HEK293 (cell line): ENCODE data around the gene NKD1.

Experiments
- CTCF ChIA-PET: fragments of 350-600 bp; formaldehyde crosslinking; extraction: SDS; loops from one replicate; lab custom pipeline; 2021; ENCODE audit warnings: antibody characterized with exemption; lab: Yijun Ruan, JAX
- POLR2A ChIA-PET: fragments of 300-600 bp; formaldehyde crosslinking; extraction: SDS; loops from one replicate; lab custom pipeline; 2020; ENCODE audit warnings: antibody characterized with exemption, inconsistent platforms; lab: Yijun Ruan, JAX
- H3K27ac ChIP-seq: fragments of 200-500 bp; sonication (Bioruptor generic); 2 replicates; pipeline ENCODE4 v1.5.1; 2014; ENCODE audit warnings: low read depth, low read length, control low read depth, inconsistent platforms; ENCODE audit errors: extremely low read depth
- H3K36me3 ChIP-seq, 2 experiments: fragments of 200-500 bp in 1 of 2; sonication (Bioruptor generic) in 1 of 2; 1 replicate in 1 of 2; 2 replicates in 1 of 2; pipeline ENCODE4 v1.5.1; 2014 to 2017; ENCODE audit warnings: inconsistent platforms in 2 of 2, low read length in 2 of 2; ENCODE audit not compliant: control insufficient read depth in 2 of 2, insufficient read depth in 1 of 2
- H3K4me1 ChIP-seq: fragments of 200-500 bp; sonication (Bioruptor generic); 2 replicates; pipeline ENCODE4 v1.5.1; 2014; ENCODE audit warnings: mild to moderate bottlenecking, low read length, inconsistent platforms; ENCODE audit not compliant: control insufficient read depth, insufficient read depth
- H3K4me3 ChIP-seq: 2 replicates; pipeline ENCODE4 v1.5.1; 2011; ENCODE audit warnings: low read depth, mild to moderate bottlenecking, control low read depth, low read length, moderate library complexity
- H3K9me3 ChIP-seq: fragments of 200-500 bp; sonication (Bioruptor generic); 2 replicates; pipeline ENCODE4 v1.5.1; 2014; ENCODE audit warnings: low read depth, low read length, inconsistent platforms; ENCODE audit not compliant: control insufficient read depth, insufficient read depth
- BCL11A ChIP-seq: fragments of 450-650 bp; formaldehyde crosslinking; IDR thresholded peaks from 2 replicates; pipeline ENCODE4 v1.5.1; 2016; ENCODE audit warnings: low read depth, missing biosample characterization, missing genetic modification characterization
- CTCF ChIP-seq: fragments of 450-650 bp; formaldehyde crosslinking; IDR thresholded peaks from 2 replicates; pipeline ENCODE4 v1.5.1; 2016; ENCODE audit warnings: missing biosample characterization, missing genetic modification characterization
- REPIN1 ChIP-seq: fragments of 450-650 bp; formaldehyde crosslinking; IDR thresholded peaks from 2 replicates; pipeline ENCODE4 v1.5.1; 2017; ENCODE audit warnings: missing biosample characterization, missing genetic modification characterization, low read depth
- SP2 ChIP-seq: fragments of 450-650 bp; formaldehyde crosslinking; IDR thresholded peaks from 2 replicates; pipeline ENCODE4 v1.5.1; 2016; ENCODE audit warnings: missing biosample characterization, missing genetic modification characterization
- ZFP3 ChIP-seq: fragments of 450-650 bp; formaldehyde crosslinking; IDR thresholded peaks from 2 replicates; pipeline ENCODE4 v1.5.1; 2016; ENCODE audit warnings: low read depth, missing biosample characterization, missing genetic modification characterization
- ZNF114 ChIP-seq: fragments of 450-650 bp; formaldehyde crosslinking; IDR thresholded peaks from 2 replicates; pipeline ENCODE4 v1.5.0; 2017; ENCODE audit warnings: missing biosample characterization, missing genetic modification characterization
- ZNF239 ChIP-seq: fragments of 450-650 bp; formaldehyde crosslinking; IDR thresholded peaks from 2 replicates; pipeline ENCODE4 v1.5.1; 2016; ENCODE audit warnings: missing biosample characterization, missing genetic modification characterization
- ZNF24 ChIP-seq: fragments of 450-650 bp; formaldehyde crosslinking; IDR thresholded peaks from 2 replicates; pipeline ENCODE4 v1.5.1; 2016; ENCODE audit warnings: missing biosample characterization, missing genetic modification characterization
- ZNF26 ChIP-seq: fragments of 450-650 bp; formaldehyde crosslinking; IDR thresholded peaks from 2 replicates; pipeline ENCODE4 v1.5.1; 2016; ENCODE audit warnings: missing biosample characterization, missing genetic modification characterization
- ZNF266 ChIP-seq: fragments of 450-650 bp; formaldehyde crosslinking; IDR thresholded peaks from 2 replicates; pipeline ENCODE4 v1.5.1; 2016; ENCODE audit warnings: missing biosample characterization, missing genetic modification characterization, low read depth
- ZNF302 ChIP-seq: fragments of 450-650 bp; formaldehyde crosslinking; IDR thresholded peaks from 2 replicates; pipeline ENCODE4 v1.5.1; 2016; ENCODE audit warnings: missing biosample characterization, missing genetic modification characterization, low read depth
- ZNF341 ChIP-seq: fragments of 450-650 bp; formaldehyde crosslinking; IDR thresholded peaks from 2 replicates; pipeline ENCODE4; 2016; ENCODE audit warnings: low read depth, missing biosample characterization, missing genetic modification characterization
- ZNF362 ChIP-seq: fragments of 450-650 bp; formaldehyde crosslinking; IDR thresholded peaks from 2 replicates; pipeline ENCODE4 v1.5.1; 2016; ENCODE audit warnings: missing biosample characterization, missing genetic modification characterization
- ZNF426 ChIP-seq: fragments of 450-650 bp; formaldehyde crosslinking; IDR thresholded peaks from 2 replicates; pipeline ENCODE4 v1.5.1; 2017; ENCODE audit warnings: missing biosample characterization, missing genetic modification characterization, mild to moderate bottlenecking, inconsistent platforms, moderate library complexity
- ZNF48 ChIP-seq: fragments of 450-650 bp; formaldehyde crosslinking; IDR thresholded peaks from 2 replicates; pipeline ENCODE4 v1.5.1; 2016; ENCODE audit warnings: missing biosample characterization, missing genetic modification characterization
- ZNF501 ChIP-seq: fragments of 450-650 bp; formaldehyde crosslinking; IDR thresholded peaks from 2 replicates; pipeline ENCODE4 v1.5.1; 2016; ENCODE audit warnings: missing biosample characterization, missing genetic modification characterization
- ZNF530 ChIP-seq: fragments of 450-650 bp; formaldehyde crosslinking; IDR thresholded peaks from 2 replicates; pipeline ENCODE4 v1.5.1; 2016; ENCODE audit warnings: low read depth, missing biosample characterization, missing genetic modification characterization
- ZNF560 ChIP-seq: fragments of 450-650 bp; formaldehyde crosslinking; IDR thresholded peaks from 2 replicates; pipeline ENCODE4 v1.5.1; 2017; ENCODE audit warnings: missing biosample characterization, missing genetic modification characterization, borderline replicate concordance
- ZNF629 ChIP-seq: fragments of 450-650 bp; formaldehyde crosslinking; IDR thresholded peaks from 2 replicates; pipeline ENCODE4 v1.5.1; 2017; ENCODE audit warnings: missing biosample characterization, missing genetic modification characterization
- ZNF791 ChIP-seq: fragments of 450-650 bp; formaldehyde crosslinking; IDR thresholded peaks from 2 replicates; pipeline ENCODE4 v1.5.1; 2016; ENCODE audit warnings: missing biosample characterization, missing genetic modification characterization
- TF ChIP-seq, protein P1 (sequence below): fragments of 450-650 bp; formaldehyde crosslinking; IDR thresholded peaks from 2 replicates; pipeline ENCODE4 v1.5.1; 2016; ENCODE audit warnings: missing biosample characterization, missing genetic modification characterization
- TF ChIP-seq, protein P2 (sequence below): fragments of 450-650 bp; formaldehyde crosslinking; IDR thresholded peaks from 2 replicates; pipeline ENCODE4 v1.5.1; 2016; ENCODE audit warnings: missing biosample characterization, missing genetic modification characterization

Gene NKD1

GRCh38 chr16:50555269-50555875 is 7.2 kb downstream of the NKD1 start:
- Histone ChIP-seq H3K4me3 (no peak overlapping the region), H3K36me3 (peaks cover 0 to 14% of the 10 kb centered on the region in 2 experiments; a peak in 1 of 3 replicates), H3K4me1 (no peaks in the 10 kb centered on the region), H3K9me3 (no peaks in the 10 kb centered on the region), H3K27ac (no peak overlapping the region)
- POLR2A ChIA-PET: no interaction called here
- TF ChIP-seq, protein P1, sequence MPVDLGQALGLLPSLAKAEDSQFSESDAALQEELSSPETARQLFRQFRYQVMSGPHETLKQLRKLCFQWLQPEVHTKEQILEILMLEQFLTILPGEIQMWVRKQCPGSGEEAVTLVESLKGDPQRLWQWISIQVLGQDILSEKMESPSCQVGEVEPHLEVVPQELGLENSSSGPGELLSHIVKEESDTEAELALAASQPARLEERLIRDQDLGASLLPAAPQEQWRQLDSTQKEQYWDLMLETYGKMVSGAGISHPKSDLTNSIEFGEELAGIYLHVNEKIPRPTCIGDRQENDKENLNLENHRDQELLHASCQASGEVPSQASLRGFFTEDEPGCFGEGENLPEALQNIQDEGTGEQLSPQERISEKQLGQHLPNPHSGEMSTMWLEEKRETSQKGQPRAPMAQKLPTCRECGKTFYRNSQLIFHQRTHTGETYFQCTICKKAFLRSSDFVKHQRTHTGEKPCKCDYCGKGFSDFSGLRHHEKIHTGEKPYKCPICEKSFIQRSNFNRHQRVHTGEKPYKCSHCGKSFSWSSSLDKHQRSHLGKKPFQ: no peak
- no peak for TF ChIP-seq ZNF560 (tag by site-specific recombination)
- no peak for TF ChIP-seq ZNF26 (tag by site-specific recombination)
- TF ChIP-seq ZNF48: no peak
- TF ChIP-seq CTCF (tag by site-specific recombination): no peak
- no peak for TF ChIP-seq REPIN1 (tag by site-specific recombination)
- no peak for TF ChIP-seq ZNF24 (tag by site-specific recombination)
- no peak for TF ChIP-seq ZNF501 (tag by site-specific recombination)
- no peak for TF ChIP-seq ZNF362 (tag by site-specific recombination)
- TF ChIP-seq, protein P2, sequence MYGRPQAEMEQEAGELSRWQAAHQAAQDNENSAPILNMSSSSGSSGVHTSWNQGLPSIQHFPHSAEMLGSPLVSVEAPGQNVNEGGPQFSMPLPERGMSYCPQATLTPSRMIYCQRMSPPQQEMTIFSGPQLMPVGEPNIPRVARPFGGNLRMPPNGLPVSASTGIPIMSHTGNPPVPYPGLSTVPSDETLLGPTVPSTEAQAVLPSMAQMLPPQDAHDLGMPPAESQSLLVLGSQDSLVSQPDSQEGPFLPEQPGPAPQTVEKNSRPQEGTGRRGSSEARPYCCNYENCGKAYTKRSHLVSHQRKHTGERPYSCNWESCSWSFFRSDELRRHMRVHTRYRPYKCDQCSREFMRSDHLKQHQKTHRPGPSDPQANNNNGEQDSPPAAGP (tag by site-specific recombination): no peak
- CTCF ChIA-PET: no interaction called here

GRCh38 chr16:50555952-50556673 is 7.9 kb downstream of the NKD1 start:
- CTCF ChIA-PET: no interaction called here
- Histone ChIP-seq H3K27ac (no peak overlapping the region), H3K36me3 (peaks cover 0 to 15% of the 10 kb centered on the region in 2 experiments; a peak in 1 of 3 replicates)
- TF ChIP-seq ZNF114 (tag by site-specific recombination) (no peak), ZNF341 (tag by site-specific recombination) (no peak), ZNF791 (tag by site-specific recombination) (no peak), ZNF266 (tag by site-specific recombination) (no peak), ZFP3 (no peak), SP2 (tag by site-specific recombination) (no peak), ZNF629 (tag by site-specific recombination) (no peak), ZNF302 (no peak), ZNF426 (no peak), ZNF530 (tag by site-specific recombination) (no peak), ZNF239 (tag by site-specific recombination) (no peak), BCL11A (tag by site-specific recombination) (no peak)
- TF ChIP-seq, all 188 proteins: peak for 0
- POLR2A ChIA-PET: no interaction called here
- Histone ChIP-seq H3K4me1 (no peaks in the 10 kb centered on the region), H3K4me3 (no peak overlapping the region), H3K9me3 (no peaks in the 10 kb centered on the region)
